Measurements from ENCODE around the gene PI3.
"Not testable (repeated sequence)": the region's sequence is repeated elsewhere in the genome, so short reads cannot be mapped to it uniquely, and the experiment has no call there.

PI3 gene, protein sequence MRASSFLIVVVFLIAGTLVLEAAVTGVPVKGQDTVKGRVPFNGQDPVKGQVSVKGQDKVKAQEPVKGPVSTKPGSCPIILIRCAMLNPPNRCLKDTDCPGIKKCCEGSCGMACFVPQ

DNA sequence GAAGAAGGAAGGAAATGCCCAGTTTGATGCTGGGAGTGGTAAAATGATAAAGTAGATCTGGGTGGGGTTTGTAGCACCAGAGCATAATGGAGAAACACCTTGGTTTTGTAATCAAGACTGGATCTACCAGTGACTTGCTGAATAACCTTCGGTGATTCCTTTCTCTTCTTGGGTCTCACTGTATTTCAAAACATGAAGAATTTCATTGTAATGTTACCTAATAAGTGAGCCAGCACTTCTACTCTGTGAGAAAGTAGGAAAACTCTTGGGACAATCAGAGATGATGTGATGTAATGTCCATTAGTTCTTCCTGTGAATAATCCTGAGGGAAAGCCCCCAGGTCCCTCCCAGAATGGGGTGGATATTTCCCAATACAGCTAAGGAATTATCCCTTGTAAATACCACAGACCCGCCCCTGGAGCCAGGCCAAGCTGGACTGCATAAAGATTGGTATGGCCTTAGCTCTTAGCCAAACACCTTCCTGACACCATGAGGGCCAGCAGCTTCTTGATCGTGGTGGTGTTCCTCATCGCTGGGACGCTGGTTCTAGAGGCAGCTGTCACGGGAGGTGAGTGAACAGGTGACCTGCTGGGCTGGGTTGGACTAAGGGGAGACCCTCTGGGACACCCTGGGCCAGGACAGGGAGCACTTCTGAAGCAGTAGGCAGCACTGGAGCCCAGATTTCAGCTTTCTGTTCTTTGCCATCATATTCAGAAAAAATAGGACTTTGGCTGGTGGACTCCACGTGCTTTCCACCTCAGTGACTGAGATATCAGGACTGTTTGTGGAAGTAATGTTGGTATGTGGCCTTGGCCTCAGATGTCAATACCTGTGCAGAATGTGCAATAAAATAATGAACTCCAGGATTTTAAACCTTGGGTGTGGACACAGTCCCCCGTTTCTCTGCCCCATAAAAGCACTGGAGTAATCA lies at the start of gene PI3:
TSS of gene PI3 (plus strand) at position 469 of the 931 bp plus-strand sequence. CDS start at position 490, 21 bp downstream.
- no peak for DNase-seq (ENCODE audit: low read depth, low spot score)

DNA sequence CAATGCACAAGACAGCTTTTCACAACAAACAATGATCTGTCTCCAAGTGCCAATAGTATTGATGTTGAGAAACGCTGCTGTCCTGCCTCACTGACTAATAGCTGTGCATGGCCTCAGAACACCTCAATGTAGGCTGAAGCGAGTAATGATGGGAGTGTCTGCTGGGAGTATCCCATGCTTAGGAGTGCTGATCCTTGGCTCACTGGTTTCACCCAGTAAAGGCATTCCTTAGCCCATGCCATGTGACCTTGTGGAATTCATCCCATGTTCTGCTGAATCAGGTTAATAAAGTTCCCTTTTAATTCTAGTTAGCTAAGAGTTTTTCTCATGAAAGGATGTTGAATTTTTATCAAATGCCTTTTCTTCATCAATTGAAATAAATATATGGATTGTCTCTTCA lies 46.6 kb upstream of the PI3 start:
- no peak for DNase-seq (ENCODE audit: low read depth, low spot score)

DNA sequence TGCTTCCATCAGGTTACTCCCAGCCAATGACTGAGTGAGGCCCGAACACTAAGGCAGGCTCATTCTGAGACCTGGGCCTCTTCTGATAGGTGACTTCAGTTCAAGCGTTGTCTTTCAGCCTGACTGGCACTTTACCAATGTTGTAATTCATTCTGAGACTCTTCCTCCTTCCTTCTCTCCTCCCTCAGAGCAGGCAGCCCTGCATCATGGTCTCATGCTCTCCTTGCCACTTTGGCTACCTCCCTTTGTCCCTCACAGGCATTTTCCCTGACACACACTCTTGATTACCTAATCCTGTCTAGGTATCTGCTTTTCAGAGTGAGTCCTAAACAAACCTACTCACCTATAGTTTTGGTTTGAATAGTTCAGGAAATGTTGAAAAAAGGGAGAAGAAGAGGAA lies 37.8 kb upstream of the PI3 start:
- no peak for DNase-seq (ENCODE audit: low read depth, low spot score)

DNA sequence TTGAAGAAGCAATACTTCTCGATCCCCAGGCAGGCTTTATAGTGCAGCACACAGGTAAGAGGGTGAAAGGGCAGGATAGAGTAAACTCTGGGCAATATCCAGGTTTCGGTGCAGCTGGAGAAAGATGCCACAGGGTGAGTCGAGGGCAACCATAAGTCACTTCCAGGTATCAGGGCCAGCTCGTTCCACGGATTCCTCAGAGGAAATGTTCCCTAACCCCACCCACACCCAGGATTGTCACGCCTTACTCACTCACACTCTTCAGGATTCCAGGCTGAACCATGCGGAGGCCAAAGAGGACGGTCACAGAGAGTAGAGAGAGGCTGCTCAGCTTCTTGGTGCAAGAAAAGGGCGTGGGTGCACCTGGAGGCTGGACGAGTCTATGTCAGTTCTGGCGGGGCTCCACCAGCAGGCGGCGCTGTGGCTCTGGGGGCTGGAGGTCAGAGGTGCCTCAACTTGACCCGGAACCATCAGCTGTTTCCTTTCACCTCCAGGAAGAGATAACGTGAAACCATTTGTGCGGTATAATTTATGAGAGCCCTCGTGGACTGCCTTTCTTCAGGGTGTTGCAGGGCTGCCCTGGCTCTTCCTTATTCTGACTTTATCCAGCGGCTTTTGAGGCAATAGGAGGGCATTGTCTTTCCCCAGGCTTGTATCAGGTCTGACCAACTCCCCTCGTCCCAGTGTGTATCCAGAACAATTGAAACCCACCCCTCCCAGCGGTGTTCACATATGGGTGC lies 36.0 kb upstream of the PI3 start:
- no peak for DNase-seq (ENCODE audit: low read depth, low spot score)

DNA sequence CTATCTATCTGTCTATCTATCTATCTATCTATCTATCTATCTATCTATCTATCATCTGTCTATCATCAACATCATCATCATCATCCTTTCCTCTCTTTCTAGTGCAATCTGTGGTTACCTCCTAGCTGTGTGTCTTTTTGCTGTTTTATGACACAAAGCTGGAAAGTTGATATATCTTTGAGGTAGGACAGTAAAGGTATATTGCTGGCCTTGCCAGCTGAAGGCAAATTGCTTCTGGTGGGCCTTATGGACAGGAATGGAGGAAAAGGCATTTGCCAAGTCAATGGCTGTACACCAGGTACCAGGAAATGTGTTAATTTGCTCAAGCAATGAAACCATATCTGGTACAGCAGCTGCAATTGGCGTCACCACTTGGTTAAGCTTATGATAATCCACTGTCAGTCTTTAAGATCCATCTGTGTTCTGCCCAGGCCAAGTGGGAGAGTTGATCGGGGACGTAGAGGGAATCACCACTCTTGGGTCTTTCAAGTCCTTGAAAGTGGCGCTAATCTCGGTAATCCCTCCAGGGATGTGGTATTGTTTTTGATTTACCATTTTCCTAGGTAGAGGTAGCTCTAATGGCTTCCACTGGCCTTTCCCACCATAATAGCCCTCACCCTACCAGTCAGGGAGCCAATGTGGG lies 34.8 kb upstream of the PI3 start:
- DNase-seq (ENCODE audit: low read depth, low spot score): not testable (repeated sequence)

DNA sequence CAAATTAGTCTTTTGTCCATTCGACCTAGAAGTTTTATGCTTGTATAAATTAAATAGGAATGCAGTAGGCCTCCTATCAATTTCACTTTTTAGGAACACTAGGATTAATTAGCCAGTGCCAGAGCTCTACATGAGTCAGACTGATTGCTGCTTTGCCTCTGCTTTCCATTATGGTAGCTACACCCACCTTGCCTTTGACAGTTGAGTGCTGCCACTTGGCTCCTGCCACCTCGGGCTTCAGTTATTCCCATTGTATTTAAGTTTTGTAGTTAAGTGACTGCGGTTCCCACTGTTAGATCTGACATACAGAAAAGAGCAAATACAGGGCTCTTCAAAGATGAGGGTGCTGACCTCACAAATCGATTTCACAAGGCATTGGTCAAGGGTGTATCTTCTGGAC lies 33.9 kb upstream of the PI3 start:
- DNase-seq (ENCODE audit: low read depth, low spot score): no peak

DNA sequence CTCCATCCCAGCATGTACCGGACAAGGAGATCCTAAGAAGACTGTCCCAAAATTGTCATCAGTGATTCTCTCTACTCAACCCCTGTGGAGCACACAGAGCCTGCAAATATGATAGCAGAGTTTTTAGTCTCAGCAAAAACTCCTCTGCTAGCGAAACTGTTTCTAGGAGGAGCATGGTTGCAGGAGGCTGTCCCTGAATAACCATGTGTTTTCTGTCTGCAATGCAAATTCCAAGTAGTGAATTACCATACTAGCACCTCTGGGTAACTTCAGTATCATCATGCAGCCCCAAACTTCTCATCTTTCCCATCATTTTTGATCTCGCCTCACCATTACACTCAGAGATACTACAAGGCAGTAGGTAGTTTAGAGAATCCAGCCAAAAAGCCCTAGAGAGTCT lies 25.6 kb upstream of the PI3 start:
- DNase-seq (ENCODE audit: low read depth, low spot score): no peak

DNA sequence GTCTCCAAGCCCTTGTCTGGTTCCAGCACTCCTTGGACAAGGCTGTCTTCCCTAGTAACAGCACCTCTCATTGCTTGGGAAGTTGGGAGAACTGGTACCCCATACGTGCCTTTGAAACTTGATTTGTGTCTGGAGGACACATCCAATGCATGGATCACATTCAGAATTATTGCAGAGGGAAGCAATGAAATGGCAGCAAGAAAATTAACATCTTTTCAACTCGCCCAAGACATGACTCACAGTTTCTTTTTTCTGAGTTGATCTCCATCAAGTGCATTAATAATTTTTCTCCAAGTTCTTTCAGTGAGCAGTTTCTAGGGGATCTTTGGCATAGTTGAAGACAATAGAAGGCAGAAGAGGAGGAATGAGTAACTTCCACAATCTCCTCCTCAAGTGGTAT lies 22.3 kb upstream of the PI3 start:
- DNase-seq (ENCODE audit: low read depth, low spot score): no peak

DNA sequence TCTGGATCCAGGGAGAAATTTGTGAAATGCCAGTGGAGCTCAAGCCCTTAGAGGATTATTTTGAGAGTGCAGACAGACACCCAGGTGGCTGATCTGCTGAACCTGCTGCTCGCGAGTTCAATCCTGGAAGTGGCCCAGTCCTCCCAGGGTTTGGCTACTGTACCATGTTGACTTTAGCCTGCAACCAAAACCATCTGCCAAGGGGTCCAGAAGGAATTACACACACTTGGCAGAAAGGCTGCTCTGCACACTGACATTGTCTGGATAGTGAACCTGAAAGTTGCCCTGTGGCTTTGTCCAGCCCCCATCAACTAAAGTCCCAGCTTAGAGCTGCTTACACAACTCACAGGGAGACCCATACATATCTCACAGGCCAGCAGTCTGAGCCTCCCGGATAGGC lies 21.6 kb upstream of the PI3 start:
- no peak for DNase-seq (ENCODE audit: low read depth, low spot score)

DNA sequence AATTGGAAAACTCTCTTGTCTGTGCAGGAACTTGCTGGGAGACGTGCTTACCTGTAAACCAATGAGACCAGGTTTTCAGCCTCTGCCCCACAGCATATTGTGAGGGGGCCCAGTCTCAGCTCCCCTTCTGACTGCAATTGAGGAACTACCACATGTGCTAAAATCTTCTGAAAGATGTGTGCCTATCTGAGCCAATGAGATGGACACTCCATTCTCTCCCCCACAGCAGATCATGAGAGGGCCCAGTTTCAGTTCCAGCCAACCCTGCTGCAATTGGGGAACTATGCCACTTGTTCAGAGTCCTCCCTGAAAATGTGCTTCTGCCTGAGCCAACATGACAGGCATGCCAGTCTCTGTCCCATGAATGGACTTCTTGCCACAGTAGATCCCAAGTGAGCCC lies 20.9 kb upstream of the PI3 start:
- DNase-seq (ENCODE audit: low read depth, low spot score): no peak

DNA sequence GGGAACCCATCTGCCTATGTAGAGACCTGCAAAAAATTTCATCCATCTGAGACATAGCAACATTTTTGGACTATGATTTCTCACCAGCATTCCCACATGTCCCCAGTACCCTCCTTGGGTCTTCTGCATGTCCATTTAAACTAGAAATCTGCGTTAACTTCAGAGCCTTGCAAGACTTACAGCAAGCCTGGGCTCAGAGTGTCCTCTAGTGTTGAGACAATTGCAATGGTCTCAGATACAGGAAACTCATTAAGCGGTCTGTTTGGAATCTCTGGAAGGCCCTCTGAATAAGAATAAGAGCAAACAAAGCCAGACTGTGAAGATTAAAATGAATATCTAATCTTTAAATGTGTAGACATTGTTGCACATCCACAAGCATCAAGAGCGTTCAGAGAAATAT lies 20.5 kb upstream of the PI3 start:
- DNase-seq (ENCODE audit: low read depth, low spot score): no peak

DNA sequence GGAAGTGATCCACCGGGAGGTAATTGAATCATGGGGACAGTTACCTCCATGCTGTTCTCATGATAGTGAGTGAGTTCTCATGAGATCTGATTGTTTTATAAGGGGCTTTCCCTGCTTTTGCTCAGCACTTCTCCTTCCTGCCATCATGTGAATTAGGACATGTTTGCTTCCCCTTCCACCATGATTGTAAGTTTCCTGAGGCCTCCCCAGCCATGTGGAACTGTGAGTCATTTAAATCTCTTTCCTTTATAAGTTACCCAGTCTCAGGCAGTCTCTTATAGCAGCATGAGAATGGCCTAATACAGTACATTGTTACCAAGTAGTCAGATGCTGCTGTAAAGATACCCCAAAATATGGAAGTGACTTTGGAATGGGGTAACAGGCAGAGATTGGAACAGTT lies 19.9 kb upstream of the PI3 start:
- not testable (repeated sequence) for DNase-seq (ENCODE audit: low read depth, low spot score)

DNA sequence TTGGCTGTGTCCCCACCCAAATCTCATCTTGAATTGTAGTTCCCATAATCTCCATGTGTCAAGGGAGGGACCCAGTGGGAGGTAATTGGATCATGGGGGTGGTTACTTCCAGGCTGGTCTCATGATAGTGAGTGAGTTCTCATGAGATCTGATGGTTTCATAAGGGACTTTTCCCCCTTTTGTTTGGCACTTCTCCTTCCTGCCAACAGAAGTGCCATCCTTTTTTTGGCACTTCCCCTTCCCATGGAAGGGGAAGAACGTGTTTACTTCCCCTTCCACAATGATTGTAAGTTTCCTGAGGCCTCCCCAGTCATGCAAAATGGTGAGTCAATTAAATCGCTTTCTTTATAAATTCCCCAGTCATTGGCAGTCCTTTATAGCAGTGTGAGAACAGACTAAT lies 18.0 kb upstream of the PI3 start:
- no peak for DNase-seq (ENCODE audit: low read depth, low spot score)

DNA sequence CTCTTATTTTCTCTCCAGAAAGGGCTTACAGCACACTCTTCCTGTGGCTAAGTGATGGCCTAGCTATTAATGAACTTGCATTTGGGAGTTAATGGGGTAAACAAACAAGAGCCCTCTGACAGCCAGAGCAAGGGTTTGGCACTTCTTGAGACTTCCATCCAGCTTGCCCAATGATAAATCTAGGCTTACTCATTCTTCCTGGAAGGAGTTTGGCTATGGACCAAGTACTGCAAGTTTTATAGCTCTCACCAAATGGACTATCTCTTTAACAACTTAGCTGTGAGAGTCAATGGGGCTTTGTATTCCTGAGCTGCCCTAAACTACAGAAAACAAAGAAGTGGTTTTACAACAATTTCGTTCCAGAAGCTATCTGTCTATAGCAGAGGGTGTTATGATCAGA lies 16.7 kb upstream of the PI3 start:
- no peak for DNase-seq (ENCODE audit: low read depth, low spot score)

DNA sequence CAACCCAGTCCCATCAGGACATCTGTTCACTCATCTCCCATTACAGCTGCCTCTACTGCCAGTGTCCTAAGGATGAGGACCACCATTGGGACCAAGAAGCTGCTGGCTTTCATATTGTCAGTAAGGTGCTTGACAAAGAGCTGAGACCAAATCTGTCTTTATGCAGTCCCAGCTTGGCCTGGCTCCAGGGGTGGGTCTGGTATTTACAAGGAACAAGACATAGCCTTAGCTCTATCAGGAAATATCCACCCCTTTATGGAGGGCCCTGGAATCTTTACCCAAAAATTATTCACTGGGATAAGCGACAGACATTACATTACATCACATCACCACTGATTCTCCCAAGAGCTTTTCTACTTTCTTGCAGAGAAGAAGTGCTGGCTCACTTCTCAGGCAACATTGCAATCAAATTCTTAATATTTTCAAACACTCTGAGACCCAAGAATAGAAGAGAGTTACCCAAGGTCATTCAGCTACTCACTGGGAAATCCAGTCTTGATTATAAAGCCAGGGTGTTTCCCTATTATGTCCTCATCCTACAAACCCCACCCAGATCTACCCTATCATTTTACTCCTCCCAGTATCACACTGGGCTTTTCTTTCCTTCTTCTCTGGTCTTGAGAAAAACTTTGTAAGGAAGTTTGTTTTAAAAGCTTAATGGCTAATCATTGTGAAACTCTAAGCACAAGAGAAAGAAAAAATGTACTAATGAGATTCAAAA lies 11.5 kb upstream of the PI3 start:
- DNase-seq (ENCODE audit: low read depth, low spot score): no peak

DNA sequence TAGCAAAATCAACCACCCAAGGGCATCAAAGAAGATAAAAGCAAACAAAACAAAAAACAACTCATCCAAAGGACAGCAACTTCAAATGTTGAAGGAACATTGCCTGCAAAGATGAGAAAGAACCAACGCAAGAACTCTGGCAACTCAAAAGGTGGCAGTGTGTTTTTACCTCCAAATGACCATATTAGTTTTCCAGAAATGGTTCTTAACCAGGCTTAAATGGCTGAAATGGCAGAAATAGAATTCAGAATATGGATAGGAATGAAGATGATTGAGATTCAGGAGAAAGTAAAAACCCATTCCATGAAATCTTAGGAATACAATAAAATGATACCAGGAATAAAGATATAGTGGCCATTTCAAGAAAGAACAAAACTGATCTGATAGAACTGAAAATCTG lies 9.8 kb upstream of the PI3 start:
- DNase-seq (ENCODE audit: low read depth, low spot score): no peak

DNA sequence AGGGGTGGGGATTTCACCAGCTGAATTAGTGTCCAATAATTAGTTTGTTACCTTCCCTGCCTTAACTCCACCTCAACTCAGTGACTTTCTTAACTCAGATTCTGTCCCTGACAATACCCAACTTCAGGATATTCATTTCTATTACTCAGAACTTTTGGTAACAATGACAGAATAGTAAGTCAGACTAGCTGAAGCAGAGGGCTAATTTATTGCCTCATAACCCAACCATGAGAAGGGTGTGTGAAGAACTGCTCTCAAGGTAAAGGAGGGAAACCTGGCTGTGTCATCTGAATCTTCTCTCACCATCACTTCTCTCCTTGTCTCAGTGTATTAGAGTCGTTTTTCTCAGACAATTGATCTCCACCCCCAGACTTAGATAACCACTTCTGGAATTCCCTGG lies 1.2 kb upstream of the PI3 start:
- DNase-seq (ENCODE audit: low read depth, low spot score): no peak

DNA sequence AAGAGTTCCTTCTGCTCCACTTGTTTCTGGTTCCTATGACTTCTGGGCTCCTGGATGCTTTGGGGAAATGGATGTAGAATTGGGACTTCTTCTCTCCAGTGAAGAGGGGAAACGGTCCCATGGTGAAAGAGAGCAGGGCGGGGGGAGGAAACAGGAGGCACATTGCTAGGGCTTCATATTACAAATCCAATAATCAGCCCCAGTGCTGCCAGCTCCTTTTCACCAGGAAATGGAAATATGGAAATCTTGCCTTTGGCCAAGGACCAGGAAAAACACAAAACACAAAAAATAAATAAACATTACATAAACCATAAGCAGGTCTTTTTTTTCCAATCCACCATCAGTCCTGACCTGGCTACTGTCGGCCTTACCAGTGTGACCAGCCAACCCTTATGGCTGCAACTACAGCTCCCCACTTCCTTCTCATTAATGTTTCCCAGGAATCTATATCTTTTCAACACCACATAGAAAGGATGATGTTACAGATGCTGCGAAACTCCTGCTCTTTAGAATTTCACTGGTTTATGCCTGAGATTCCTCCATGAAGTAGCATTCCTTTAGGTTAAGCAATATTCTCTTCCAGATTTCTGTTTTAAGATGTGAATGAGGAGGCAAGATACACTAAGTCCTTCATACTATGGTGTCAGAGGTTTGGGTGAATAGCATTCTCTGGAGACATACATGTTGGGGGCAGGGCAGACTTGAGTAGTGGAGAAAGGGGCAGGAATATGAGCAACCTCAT lies 2.0 kb downstream of the PI3 start:
- no peak for DNase-seq (ENCODE audit: low read depth, low spot score)

DNA sequence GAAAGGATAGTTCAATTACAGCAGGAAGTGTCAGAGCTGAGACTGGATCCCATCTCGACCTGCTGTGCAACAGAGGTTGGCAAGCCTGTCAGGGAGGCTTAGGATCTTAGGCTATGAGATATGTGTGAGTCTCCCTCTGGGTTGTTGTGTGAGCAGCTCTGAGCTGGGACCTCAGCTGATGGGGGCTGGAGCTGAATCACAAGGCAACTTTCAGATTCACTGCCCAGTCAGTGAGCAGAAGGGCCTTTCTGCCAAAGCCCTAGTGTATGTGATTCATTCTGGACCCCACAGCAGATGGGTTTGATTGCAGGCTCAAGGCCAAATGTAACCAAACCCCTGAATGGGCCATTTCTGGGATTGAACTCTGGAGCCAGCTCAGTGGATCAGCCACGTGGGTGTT lies 4.5 kb downstream of the PI3 start:
- DNase-seq (ENCODE audit: low read depth, low spot score): no peak

DNA sequence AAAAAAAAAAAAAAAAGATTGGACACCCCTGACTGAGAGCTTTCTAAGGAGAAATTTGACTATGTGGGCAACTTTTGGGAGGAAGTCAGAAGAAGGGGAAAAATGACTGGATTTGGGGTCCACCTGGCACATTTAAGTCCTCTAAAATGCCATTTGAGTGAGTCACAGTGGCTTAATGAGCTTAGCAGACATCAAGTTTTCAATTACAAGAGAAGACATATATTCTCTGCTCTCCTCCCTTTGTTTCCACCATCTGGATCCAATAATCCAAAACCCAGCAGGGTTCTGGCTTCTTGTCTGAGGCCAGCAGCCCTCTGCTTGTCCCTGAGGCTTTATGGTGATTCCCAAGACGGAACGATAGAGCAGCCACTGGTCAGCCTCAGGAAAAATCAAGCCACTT lies 6.9 kb downstream of the PI3 start:
- no peak for DNase-seq (ENCODE audit: low read depth, low spot score)

DNA sequence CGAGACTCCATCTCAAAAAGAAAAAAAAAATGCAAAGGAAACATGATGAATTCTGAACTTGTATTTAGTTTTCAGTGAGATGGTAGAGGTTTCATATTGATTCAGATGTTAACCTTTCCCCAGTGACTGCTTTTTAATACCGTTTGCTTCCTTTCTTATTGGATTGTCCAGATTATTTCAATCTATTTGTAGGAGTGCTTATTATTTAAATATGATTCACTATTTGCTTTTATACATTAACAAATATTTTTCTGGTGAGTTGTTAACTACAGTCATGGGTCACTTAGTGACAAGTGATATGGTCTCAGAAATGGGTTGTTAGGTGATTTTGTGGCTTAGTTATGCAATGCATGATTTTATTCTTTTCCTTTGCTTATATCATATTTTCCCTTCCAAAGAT lies 8.4 kb downstream of the PI3 start:
- DNase-seq (ENCODE audit: low read depth, low spot score): no peak

All from smooth muscle cell of the brain vasculature (primary cell).